Embryonic facial prominence (tissue), 1 donor: ENCODE results near the gene USP17L15.
"Not testable (repeated sequence)": the region's sequence is repeated elsewhere in the genome, so short reads cannot be mapped to it uniquely, and the experiment has no call there.

Experiments used
- DNase-seq: peaks from one replicate; pipeline ENCODE4 v3.0.0-alpha.2; 2016; ENCODE audit errors: extremely low spot score

The USP17L15 gene, protein sequence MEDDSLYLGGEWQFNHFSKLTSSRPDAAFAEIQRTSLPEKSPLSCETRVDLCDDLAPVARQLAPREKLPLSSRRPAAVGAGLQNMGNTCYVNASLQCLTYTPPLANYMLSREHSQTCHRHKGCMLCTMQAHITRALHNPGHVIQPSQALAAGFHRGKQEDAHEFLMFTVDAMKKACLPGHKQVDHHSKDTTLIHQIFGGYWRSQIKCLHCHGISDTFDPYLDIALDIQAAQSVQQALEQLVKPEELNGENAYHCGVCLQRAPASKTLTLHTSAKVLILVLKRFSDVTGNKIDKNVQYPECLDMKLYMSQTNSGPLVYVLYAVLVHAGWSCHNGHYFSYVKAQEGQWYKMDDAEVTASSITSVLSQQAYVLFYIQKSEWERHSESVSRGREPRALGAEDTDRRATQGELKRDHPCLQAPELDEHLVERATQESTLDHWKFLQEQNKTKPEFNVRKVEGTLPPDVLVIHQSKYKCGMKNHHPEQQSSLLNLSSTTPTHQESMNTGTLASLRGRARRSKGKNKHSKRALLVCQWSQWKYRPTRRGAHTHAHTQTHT

GRCh38 chr4:9234085-9234484 lies at the start of gene USP17L15:
TSS of gene USP17L15 (plus strand) at chr4:9234385. CDS start at chr4:9234385, 0 bp downstream.
- DNase-seq, result not testable (repeated sequence)

DNA sequence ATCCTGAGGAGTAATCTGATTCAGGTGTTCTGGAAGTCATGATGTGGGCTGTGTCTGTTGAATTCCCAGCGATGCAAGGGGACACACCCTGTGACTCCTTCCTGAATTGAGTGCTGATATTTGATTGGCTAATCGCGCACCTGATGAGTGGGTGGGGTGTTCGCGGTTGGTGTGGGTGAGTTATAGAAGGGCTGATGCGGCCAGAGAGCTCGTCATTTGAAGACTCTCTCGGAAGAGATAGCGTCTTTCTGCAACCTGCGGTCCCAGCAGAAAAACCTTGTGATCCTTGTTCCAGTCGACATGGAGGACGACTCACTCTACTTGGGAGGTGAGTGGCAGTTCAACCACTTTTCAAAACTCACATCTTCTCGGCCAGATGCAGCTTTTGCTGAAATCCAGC lies 23.8 kb upstream of the USP17L15 start, which contains the start of gene USP17L10:
Gene USP17L10 (plus strand): TSS at position 301 of the 400 bp plus-strand sequence. CDS start 0 bp downstream, at position 301.
- DNase-seq, result not testable (repeated sequence)

DNA sequence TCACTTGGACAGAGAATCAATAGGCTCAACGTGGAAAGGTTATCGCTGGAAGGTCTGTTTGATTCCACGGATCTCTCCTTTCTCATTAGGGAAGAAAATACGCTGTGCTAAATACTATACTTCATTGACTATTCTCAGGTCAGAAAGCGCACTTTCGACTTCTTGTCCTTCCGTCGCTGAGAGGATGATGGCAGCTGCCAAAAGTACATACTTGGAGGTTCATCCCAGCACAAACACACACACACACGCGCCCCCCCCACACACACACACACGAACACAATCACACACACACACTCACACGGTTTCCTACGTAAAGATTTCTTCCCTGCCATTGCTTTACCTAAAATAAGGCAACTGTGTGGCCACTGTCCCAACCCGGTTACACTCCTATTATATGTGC lies 19.5 kb upstream of the USP17L15 start:
- not testable (repeated sequence) for DNase-seq

- DNase-seq, result not testable (repeated sequence)
Observed at GRCh38 chr4:9215105-9215504, 19.1 kb upstream of the USP17L15 start, which contains the start of gene USP17L11. TSS of gene USP17L11 (plus strand) at chr4:9215405. CDS start at chr4:9215405, 0 bp downstream.

DNA sequence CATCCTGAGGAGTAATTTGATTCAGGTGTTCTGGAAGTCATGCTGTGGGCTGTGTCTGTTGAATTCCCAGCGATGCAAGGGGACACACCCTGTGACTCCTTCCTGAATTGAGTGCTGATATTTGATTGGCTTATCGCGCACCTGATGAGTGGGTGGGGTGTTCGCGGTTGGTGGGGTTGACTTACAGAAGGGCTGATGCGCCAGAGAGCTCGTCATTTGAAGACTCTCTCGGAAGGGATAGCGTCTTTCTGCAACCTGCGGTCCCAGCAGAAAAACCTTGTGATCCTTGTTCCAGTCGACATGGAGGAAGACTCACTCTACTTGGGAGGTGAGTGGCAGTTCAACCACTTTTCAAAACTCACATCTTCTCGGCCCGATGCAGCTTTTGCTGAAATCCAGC lies 14.3 kb upstream of the USP17L15 start, which contains the start of gene USP17L12:
Gene USP17L12 (plus strand): TSS at position 301 of the 400 bp plus-strand sequence. CDS start 0 bp downstream, at position 301.
- DNase-seq, result not testable (repeated sequence)

- not testable (repeated sequence) for DNase-seq
Observed at GRCh38 chr4:9224596-9224995, 9.6 kb upstream of the USP17L15 start, which contains the start of gene USP17L13. TSS of gene USP17L13 (plus strand) at chr4:9224896. CDS start at chr4:9224896, 0 bp downstream.

- not testable (repeated sequence) for DNase-seq
Observed at GRCh38 chr4:9230249-9230648, 3.9 kb upstream of the USP17L15 start.

DNA sequence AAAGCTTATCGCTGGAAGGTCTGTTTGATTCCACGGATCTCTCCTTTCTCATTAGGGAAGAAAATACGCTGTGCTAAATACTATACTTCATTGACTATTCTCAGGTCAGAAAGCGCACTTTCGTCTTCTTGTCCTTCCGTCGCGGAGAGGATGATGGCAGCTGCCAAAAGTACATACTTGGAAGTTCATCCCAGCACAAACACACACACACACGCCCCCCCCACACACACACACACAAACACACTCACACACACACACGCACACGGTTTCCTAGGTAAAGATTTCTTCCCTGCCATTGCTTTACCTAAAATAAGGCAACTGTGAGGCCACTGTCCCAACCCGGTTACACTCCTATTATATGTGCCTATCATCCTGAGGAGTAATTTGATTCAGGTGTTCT lies 4.3 kb downstream of the USP17L15 start:
- not testable (repeated sequence) for DNase-seq

GRCh38 chr4:9243579-9243978 lies 9.4 kb downstream of the USP17L15 start, which contains the start of gene USP17L17:
TSS of gene USP17L17 (plus strand) at chr4:9243879. CDS start at chr4:9243879, 0 bp downstream.
- not testable (repeated sequence) for DNase-seq

- DNase-seq, result not testable (repeated sequence)
Observed at GRCh38 chr4:9247953-9248680, 13.9 kb downstream of the USP17L15 start, which contains the start of gene USP17L18. TSS of gene USP17L18 (plus strand) at chr4:9248630. CDS start at chr4:9248630, 0 bp downstream.

- DNase-seq, result not testable (repeated sequence)
Observed at GRCh38 chr4:9253078-9253477, 18.9 kb downstream of the USP17L15 start, which contains the start of gene USP17L19. TSS of gene USP17L19 (plus strand) at chr4:9253378. CDS start at chr4:9253378, 0 bp downstream.

DNA sequence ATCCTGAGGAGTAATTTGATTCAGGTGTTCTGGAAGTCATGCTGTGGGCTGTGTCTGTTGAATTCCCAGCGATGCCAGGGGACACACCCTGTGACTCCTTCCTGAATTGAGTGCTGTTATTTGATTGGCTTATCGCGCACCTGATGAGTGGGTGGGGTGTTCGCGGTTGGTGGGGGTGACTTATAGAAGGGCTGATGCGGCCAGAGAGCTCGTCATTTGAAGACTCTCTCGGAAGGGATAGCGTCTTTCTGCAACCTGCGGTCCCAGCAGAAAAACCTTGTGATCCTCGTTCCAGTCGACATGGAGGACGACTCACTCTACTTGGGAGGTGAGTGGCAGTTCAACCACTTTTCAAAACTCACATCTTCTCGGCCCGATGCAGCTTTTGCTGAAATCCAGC lies 23.6 kb downstream of the USP17L15 start, which contains the start of gene USP17L20:
Gene USP17L20 (plus strand): TSS at position 301 of the 400 bp plus-strand sequence. CDS start 0 bp downstream, at position 301.
- not testable (repeated sequence) for DNase-seq

GRCh38 chr4:9262572-9262971 lies 28.4 kb downstream of the USP17L15 start, which contains the start of gene USP17L21:
TSS of gene USP17L21 (plus strand) at chr4:9262872. CDS start at chr4:9262872, 0 bp downstream.
- DNase-seq, result not testable (repeated sequence)

- DNase-seq, result not testable (repeated sequence)
Observed at GRCh38 chr4:9267319-9267718, 33.1 kb downstream of the USP17L15 start, which contains the start of gene USP17L22. TSS of gene USP17L22 (plus strand) at chr4:9267619. CDS start at chr4:9267619, 0 bp downstream.

GRCh38 chr4:9271719-9272118 lies 37.5 kb downstream of the USP17L15 start:
- DNase-seq, result not testable (repeated sequence)
